ENCODE measurements around the gene ZNF611.

DNA sequence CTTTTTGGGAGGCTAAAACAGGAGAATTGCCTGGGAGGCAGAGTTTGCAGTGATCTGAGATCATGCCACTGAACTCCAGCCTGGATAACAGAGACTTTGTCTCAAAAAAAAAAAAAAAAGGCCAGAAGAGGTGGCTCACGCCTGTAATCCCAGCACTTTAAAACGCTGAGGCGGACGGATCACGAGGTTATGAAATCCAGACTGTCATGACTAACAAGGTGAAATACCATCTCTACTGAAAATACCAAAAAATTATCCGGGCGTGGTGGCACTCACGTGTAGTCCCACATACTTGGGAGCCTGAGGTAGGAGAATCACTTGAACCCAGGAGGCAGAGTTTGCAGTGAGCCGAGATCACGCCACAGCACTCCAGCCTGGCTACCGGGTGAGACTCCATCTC lies 39.9 kb downstream of the ZNF611 start:
- TF ChIP-seq EP300 (IDR thresholded peaks at IDR 0.05) = no peak
- TF ChIP-seq CTCF (IDR thresholded peaks at IDR 0.05) = no peak
- no peak for TF ChIP-seq POLR2A (IDR thresholded peaks at IDR 0.05; ENCODE audit: low read depth)

Data from esophagus muscularis mucosa (tissue), 4 donors.